ENCODE data around the gene ABLIM1.

Gene ABLIM1

GRCh38 chr10:114691442-114691941 is 33.4 kb upstream of the ABLIM1 start:
- Histone ChIP-seq H3K4me1 (0 out of 2 replicates have a peak, but pooled peaks cover 12% of the 10 kb centered on the region), H3K4me2 (no peak overlapping the region), H3K27ac (no peak overlapping the region), H3K4me3 (no peak overlapping the region), H3K27me3 (no peaks in the 10 kb centered on the region), H3K9me3 (0 out of 2 replicates have a peak, but pooled peaks cover 4% of the 10 kb centered on the region), H4K20me1 (no peaks in the 10 kb centered on the region), H3K9ac (no peak overlapping the region), H3K36me3 (no peaks in the 10 kb centered on the region)
- no peak for TF ChIP-seq Cebpa-rat (IDR thresholded peaks at IDR 0.05)

GRCh38 chr10:114688786-114689185 is 30.7 kb upstream of the ABLIM1 start:
- Histone ChIP-seq H3K9ac (no peak overlapping the region), H3K4me2 (no peak overlapping the region), H3K4me3 (no peak overlapping the region), H3K27me3 (no peaks in the 10 kb centered on the region), H3K36me3 (no peaks in the 10 kb centered on the region), H4K20me1 (no peaks in the 10 kb centered on the region), H3K4me1 (0 out of 2 replicates have a peak, but pooled peaks cover 2% of the 10 kb centered on the region), H3K9me3 (no peaks in the 10 kb centered on the region), H3K27ac (no peak overlapping the region)
- no peak for TF ChIP-seq Cebpa-rat (IDR thresholded peaks at IDR 0.05)

- Histone ChIP-seq H3K9me3 (no peaks in the 10 kb centered on the region), H3K27ac (no peak overlapping the region), H3K9ac (no peak overlapping the region), H3K27me3 (no peaks in the 10 kb centered on the region), H3K4me2 (no peak overlapping the region), H3K36me3 (no peaks in the 10 kb centered on the region), H4K20me1 (no peaks in the 10 kb centered on the region), H3K4me3 (no peak overlapping the region), H3K4me1 (no peaks in the 10 kb centered on the region)
- no peak for TF ChIP-seq Cebpa-rat (IDR thresholded peaks at IDR 0.05)
Observed at GRCh38 chr10:114687459-114687858, 29.4 kb upstream of the ABLIM1 start.

- H3K4me3 ChIP-seq, result no peak overlapping the region
- H3K4me2 ChIP-seq, result no peak overlapping the region
- H3K9me3 ChIP-seq, result no peaks in the 10 kb centered on the region
- H3K27ac ChIP-seq, result no peak overlapping the region
- H3K9ac ChIP-seq, result no peak overlapping the region
- TF ChIP-seq Cebpa-rat (IDR thresholded peaks at IDR 0.05), result no peak
- H3K27me3 ChIP-seq, result no peaks in the 10 kb centered on the region
- H3K4me1 ChIP-seq, result no peaks in the 10 kb centered on the region
- no peaks in the 10 kb centered on the region for H4K20me1 ChIP-seq
- H3K36me3 ChIP-seq, result no peaks in the 10 kb centered on the region
Observed at GRCh38 chr10:114686013-114686412, 27.9 kb upstream of the ABLIM1 start.

- no peak overlapping the region for H3K9ac ChIP-seq
- H3K9me3 ChIP-seq, result no peaks in the 10 kb centered on the region
- no peak for TF ChIP-seq Cebpa-rat (IDR thresholded peaks at IDR 0.05)
- no peaks in the 10 kb centered on the region for H3K4me1 ChIP-seq
- no peak overlapping the region for H3K4me2 ChIP-seq
- no peaks in the 10 kb centered on the region for H3K27me3 ChIP-seq
- no peak overlapping the region for H3K4me3 ChIP-seq
- H3K27ac ChIP-seq, result no peak overlapping the region
- no peaks in the 10 kb centered on the region for H3K36me3 ChIP-seq
- H4K20me1 ChIP-seq, result no peaks in the 10 kb centered on the region
Observed at GRCh38 chr10:114685456-114685855, 27.4 kb upstream of the ABLIM1 start.

- no peak for TF ChIP-seq Cebpa-rat (IDR thresholded peaks at IDR 0.05)
- no peaks in the 10 kb centered on the region for H3K27me3 ChIP-seq
- no peak overlapping the region for H3K4me2 ChIP-seq
- H3K36me3 ChIP-seq, result no peaks in the 10 kb centered on the region
- H3K9ac ChIP-seq, result no peak overlapping the region
- no peak overlapping the region for H3K4me3 ChIP-seq
- H4K20me1 ChIP-seq, result no peaks in the 10 kb centered on the region
- H3K27ac ChIP-seq, result no peak overlapping the region
- no peaks in the 10 kb centered on the region for H3K9me3 ChIP-seq
- no peaks in the 10 kb centered on the region for H3K4me1 ChIP-seq
Observed at GRCh38 chr10:114684822-114685209, 26.7 kb upstream of the ABLIM1 start.

GRCh38 chr10:114684084-114684821 is 26.2 kb upstream of the ABLIM1 start:
- no peak overlapping the region for H3K27ac ChIP-seq
- no peak overlapping the region for H3K4me2 ChIP-seq
- H3K27me3 ChIP-seq, result no peaks in the 10 kb centered on the region
- H3K9me3 ChIP-seq, result no peaks in the 10 kb centered on the region
- no peaks in the 10 kb centered on the region for H3K4me1 ChIP-seq
- no peaks in the 10 kb centered on the region for H3K36me3 ChIP-seq
- H3K9ac ChIP-seq, result no peak overlapping the region
- H3K4me3 ChIP-seq, result no peak overlapping the region
- TF ChIP-seq Cebpa-rat (IDR thresholded peaks at IDR 0.05), result no peak
- H4K20me1 ChIP-seq, result no peaks in the 10 kb centered on the region

GRCh38 chr10:114683593-114683992 is 25.5 kb upstream of the ABLIM1 start:
- Histone ChIP-seq H3K27me3 (no peaks in the 10 kb centered on the region), H3K9me3 (no peaks in the 10 kb centered on the region), H3K4me1 (no peaks in the 10 kb centered on the region), H3K36me3 (no peaks in the 10 kb centered on the region), H4K20me1 (no peaks in the 10 kb centered on the region), H3K4me3 (no peak overlapping the region), H3K27ac (no peak overlapping the region), H3K4me2 (no peak overlapping the region), H3K9ac (no peak overlapping the region)
- no peak for TF ChIP-seq Cebpa-rat (IDR thresholded peaks at IDR 0.05)

- Histone ChIP-seq H3K4me3 (no peak overlapping the region), H3K27ac (no peak overlapping the region), H3K36me3 (no peaks in the 10 kb centered on the region)
Observed at GRCh38 chr10:114683162-114683561, 25.1 kb upstream of the ABLIM1 start.

GRCh38 chr10:114682532-114682931 is 24.5 kb upstream of the ABLIM1 start:
- no peaks in the 10 kb centered on the region for H3K27me3 ChIP-seq
- H3K4me2 ChIP-seq, result no peak overlapping the region
- no peaks in the 10 kb centered on the region for H3K36me3 ChIP-seq
- H3K9me3 ChIP-seq, result no peaks in the 10 kb centered on the region
- no peak overlapping the region for H3K27ac ChIP-seq
- no peak overlapping the region for H3K4me3 ChIP-seq
- no peaks in the 10 kb centered on the region for H3K4me1 ChIP-seq
- no peak overlapping the region for H3K9ac ChIP-seq
- H4K20me1 ChIP-seq, result no peaks in the 10 kb centered on the region
- TF ChIP-seq Cebpa-rat (IDR thresholded peaks at IDR 0.05), result no peak

More at GRCh38 chr10:114683162-114683561, 25.1 kb upstream of the ABLIM1 start:
- Histone ChIP-seq H3K9me3 (no peaks in the 10 kb centered on the region), H3K4me1 (no peaks in the 10 kb centered on the region), H3K27me3 (no peaks in the 10 kb centered on the region), H4K20me1 (no peaks in the 10 kb centered on the region), H3K9ac (no peak overlapping the region), H3K4me2 (no peak overlapping the region)
- TF ChIP-seq Cebpa-rat (IDR thresholded peaks at IDR 0.05), result no peak
